Osteocyte (in vitro differentiated cells): ENCODE data around the gene SERP2. TPM values are rescaled to one million over a fixed set of nuclear protein-coding genes. Genes with fewer than 3 reads are reported as not detected.

ENCODE experiments used
- DNase-seq: peaks from one replicate; pipeline ENCODE4 v3.0.0; 2021; ENCODE audit warnings: mixed read lengths; ENCODE audit not compliant: unreplicated experiment; ENCODE audit errors: extremely low spot score
- H3K27ac Mint-ChIP-seq: one replicate; pipeline ENCODE4 v1.8.0; 2021; ENCODE audit warnings: mild to moderate bottlenecking, mixed read lengths; ENCODE audit not compliant: unreplicated experiment
- H3K27me3 Mint-ChIP-seq: one replicate; pipeline ENCODE4 v1.8.0; 2021; ENCODE audit warnings: mixed read lengths; ENCODE audit not compliant: unreplicated experiment
- H3K36me3 Mint-ChIP-seq: one replicate; pipeline ENCODE4 v1.8.0; 2021; ENCODE audit warnings: mixed read lengths; ENCODE audit not compliant: unreplicated experiment
- H3K4me1 Mint-ChIP-seq: one replicate; pipeline ENCODE4 v1.8.0; 2021; ENCODE audit warnings: mixed read lengths; ENCODE audit not compliant: unreplicated experiment
- H3K4me3 Mint-ChIP-seq: one replicate; pipeline ENCODE4 v1.8.0; 2021; ENCODE audit warnings: mild to moderate bottlenecking, moderate library complexity, mixed read lengths; ENCODE audit not compliant: unreplicated experiment
- H3K9me3 Mint-ChIP-seq: one replicate; pipeline ENCODE4 v1.8.0; 2021; ENCODE audit warnings: mixed read lengths; ENCODE audit not compliant: unreplicated experiment
- total RNA-seq: library from RNA; stranded (reverse); gene quantifications from 2 replicates; pipeline ENCODE4 v1.2.1, GENCODE V29; 2021
- TF ChIP-seq, protein P1 (sequence below): fragments of 200-600 bp; sonication (generic); IDR thresholded peaks from 2 replicates; pipeline ENCODE4 v1.5.0; 2021; ENCODE audit warnings: antibody characterized with exemption, mild to moderate bottlenecking, moderate library complexity

Gene SERP2
- total RNA-seq, 1 donor from 2014 or later, result 8.4 TPM

DNA sequence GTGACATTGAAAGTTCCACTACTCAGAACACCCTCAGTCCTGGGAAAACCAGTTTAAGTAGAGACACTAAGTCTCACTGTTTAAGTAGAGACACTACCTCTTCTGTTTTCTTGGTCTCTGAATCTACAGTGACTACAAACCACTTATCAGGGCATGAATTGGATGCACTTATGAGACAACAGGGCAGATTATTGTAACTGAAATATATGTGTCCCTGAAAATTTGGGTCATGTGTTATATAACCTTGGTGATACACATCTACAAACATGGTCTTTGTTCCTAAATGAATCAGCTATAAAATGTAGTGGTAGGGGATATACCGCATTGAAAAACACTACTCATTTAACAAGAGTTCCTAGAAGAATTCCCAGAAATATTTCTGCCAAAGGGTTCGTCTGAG is 55.7 kb downstream of the SERP2 start:
- Mint-ChIP-seq H3K27ac (no peak overlapping the region), H3K4me3 (no peak overlapping the region), H3K4me1 (peaks cover 13% of the 10 kb centered on the region), H3K9me3 (peaks cover 3% of the 10 kb centered on the region), H3K27me3 (no peaks in the 10 kb centered on the region), H3K36me3 (peaks cover 28% of the 10 kb centered on the region)
- TF ChIP-seq, protein P1, sequence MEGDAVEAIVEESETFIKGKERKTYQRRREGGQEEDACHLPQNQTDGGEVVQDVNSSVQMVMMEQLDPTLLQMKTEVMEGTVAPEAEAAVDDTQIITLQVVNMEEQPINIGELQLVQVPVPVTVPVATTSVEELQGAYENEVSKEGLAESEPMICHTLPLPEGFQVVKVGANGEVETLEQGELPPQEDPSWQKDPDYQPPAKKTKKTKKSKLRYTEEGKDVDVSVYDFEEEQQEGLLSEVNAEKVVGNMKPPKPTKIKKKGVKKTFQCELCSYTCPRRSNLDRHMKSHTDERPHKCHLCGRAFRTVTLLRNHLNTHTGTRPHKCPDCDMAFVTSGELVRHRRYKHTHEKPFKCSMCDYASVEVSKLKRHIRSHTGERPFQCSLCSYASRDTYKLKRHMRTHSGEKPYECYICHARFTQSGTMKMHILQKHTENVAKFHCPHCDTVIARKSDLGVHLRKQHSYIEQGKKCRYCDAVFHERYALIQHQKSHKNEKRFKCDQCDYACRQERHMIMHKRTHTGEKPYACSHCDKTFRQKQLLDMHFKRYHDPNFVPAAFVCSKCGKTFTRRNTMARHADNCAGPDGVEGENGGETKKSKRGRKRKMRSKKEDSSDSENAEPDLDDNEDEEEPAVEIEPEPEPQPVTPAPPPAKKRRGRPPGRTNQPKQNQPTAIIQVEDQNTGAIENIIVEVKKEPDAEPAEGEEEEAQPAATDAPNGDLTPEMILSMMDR, result no peak
- DNase-seq, result no peak

DNA sequence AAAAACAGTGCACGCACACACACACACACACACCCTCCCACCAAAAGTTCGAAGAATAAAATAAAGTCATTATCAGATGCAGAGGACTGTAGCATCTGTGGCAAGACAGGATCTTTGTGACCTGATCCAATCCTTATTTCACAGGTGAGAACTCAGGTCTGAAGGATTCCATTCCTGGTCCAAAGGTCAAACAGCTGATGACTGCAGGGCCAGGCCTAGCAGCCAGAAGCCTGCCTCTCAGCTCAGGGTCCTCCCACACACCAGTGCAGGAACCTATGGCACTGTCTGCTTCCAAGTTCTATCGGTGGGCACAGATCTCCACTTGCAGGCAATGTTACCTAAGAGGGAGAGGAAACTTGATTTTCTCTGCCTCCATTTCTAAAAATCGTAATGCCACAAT is 57.5 kb downstream of the SERP2 start:
- DNase-seq, result no peak
- H3K4me1 Mint-ChIP-seq, result peaks cover 22% of the 10 kb centered on the region
- H3K9me3 Mint-ChIP-seq, result peaks cover 3% of the 10 kb centered on the region
- no peak overlapping the region for H3K27ac Mint-ChIP-seq
- no peak overlapping the region for H3K4me3 Mint-ChIP-seq
- TF ChIP-seq, protein P1, result no peak
- H3K27me3 Mint-ChIP-seq, result no peaks in the 10 kb centered on the region
- H3K36me3 Mint-ChIP-seq, result peaks cover 34% of the 10 kb centered on the region

DNA sequence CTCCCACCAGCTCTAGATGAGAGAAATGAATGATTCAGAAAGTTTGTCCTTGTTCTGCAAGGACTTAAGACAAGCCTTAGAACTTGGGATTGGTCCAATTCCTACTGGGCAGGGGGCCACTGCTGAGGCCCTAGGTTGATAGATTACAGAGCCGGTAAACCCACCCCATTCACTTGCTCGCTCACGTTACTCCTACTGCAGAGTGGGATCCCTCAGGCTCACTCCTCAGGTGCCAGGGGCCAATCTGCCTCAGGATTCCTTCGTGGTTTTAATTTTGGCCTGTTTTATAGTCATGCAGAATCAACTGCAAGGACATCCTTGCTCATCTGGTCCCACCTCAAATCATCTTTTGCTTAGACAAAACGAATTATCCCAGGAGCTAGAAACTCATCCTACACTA is 59.0 kb downstream of the SERP2 start:
- Mint-ChIP-seq H3K27me3 (no peaks in the 10 kb centered on the region), H3K27ac (no peak overlapping the region), H3K4me3 (no peak overlapping the region), H3K4me1 (peaks cover 28% of the 10 kb centered on the region), H3K9me3 (no peaks in the 10 kb centered on the region), H3K36me3 (peaks cover 31% of the 10 kb centered on the region)
- no peak for DNase-seq
- TF ChIP-seq, protein P1, result no peak

DNA sequence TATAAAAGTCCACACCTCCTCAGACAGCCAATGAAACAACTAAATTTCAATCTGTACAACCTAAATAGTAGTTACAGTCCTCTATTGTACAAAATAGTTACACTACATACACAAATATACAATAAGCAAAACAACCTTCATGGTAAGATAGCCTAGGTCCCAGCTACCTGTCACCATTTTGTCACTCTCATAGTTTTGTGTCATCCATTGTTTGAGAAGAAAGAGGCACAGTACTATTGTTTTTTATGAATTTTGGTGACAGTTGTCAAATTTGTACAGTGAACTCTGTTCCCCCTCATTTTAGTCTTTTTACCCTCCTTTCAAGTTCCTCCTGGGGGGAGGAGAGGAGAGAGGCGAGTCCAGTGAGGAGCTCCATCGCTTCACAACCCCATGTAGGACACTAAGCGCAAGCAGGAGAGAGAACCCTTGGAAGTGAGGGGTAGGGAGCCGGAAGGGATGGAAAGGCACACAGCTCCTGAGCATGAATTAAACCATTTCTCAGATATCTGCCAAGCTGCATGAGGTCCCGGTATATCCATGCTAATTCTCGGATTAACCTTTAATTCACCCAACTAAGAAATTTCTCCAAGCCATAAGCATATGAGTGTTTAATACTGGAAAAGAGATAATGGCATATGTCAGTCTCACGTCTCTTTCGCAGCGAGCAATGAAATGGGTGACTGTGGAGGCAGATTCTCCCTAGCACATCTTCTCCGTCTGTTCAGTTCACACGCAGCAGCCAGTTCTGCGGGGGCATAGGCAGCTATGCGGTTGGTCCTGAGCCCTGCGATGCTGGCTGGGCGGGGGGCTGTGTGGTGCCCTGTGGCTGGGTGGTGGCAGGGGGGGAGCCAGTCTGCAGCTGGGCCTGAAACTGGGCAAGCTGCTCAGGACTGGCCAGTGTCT is 60.5 kb downstream of the SERP2 start:
- peaks cover 27% of the 10 kb centered on the region for H3K36me3 Mint-ChIP-seq
- peak overlapping the region; percentile 98 for H3K27ac Mint-ChIP-seq
- TF ChIP-seq, protein P1, result no peak

DNA sequence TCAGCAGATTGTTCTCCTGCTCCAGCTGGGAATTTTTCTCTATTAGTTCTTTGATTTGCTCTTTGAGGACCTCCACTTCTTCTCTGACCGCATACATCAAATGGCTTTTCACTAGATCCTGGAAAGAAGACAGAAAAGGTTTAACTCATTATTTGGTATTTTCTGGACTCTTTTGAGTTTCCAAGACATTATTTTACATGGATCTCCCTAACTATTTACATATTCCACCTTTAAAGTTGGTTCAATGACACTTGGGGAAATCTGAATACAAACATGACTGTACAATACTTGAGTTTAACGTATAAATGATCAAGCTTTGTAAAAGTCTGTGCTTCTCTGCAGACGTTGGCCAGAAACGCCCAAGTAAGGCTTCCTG is 61.1 kb downstream of the SERP2 start:
- Mint-ChIP-seq H3K9me3 (no peaks in the 10 kb centered on the region), H3K27me3 (no peaks in the 10 kb centered on the region), H3K4me1 (peaks cover 35% of the 10 kb centered on the region), H3K36me3 (peaks cover 27% of the 10 kb centered on the region), H3K4me3 (peak overlapping the region; percentile 87), H3K27ac (peak overlapping the region; percentile 98)
- TF ChIP-seq, protein P1, result no peak
- no peak for DNase-seq

More for the DNA sequence above, 60.5 kb downstream of the SERP2 start:
- no peak for DNase-seq
- no peaks in the 10 kb centered on the region for H3K9me3 Mint-ChIP-seq
- no peaks in the 10 kb centered on the region for H3K27me3 Mint-ChIP-seq
- H3K4me3 Mint-ChIP-seq, result peak overlapping the region; percentile 87
- peaks cover 35% of the 10 kb centered on the region for H3K4me1 Mint-ChIP-seq
